ENCODE data around the gene NPR2.

DNA sequence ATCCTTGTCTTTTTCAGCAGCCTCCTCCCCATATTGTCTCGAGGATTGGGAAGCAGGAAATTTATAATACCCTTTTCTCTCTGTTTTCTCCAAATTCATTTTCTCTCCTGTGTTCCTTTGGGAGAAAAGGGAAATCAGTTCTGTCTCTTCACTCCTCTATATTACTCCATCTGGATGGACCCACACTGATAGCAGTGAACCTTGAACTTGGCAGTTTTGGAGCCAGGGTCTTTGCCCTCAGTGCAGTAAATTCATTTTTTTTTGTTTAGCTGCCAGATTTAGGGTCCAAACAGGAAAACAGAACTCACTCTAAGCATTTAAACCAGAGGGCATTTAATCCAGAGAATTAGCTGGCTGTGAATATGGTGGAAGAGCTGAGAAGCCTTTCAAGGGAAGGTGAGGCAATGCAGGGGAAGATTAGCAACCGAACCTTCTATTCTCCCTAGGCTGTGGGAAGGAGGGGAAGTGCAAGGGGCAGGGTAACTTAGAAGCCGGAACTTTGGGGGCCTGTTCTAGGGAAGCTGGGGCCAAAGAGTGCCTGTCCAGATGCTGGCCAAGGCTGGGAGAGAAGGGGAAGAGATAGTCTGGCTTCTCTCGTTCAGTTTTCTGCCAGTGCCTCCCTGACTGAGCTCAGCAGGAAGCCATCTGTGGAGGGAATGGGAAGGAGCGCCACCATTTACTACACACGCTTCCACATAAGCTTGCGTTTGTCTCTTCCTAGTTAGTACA lies 16.3 kb upstream of the NPR2 start:
- TF ChIP-seq, protein P1, sequence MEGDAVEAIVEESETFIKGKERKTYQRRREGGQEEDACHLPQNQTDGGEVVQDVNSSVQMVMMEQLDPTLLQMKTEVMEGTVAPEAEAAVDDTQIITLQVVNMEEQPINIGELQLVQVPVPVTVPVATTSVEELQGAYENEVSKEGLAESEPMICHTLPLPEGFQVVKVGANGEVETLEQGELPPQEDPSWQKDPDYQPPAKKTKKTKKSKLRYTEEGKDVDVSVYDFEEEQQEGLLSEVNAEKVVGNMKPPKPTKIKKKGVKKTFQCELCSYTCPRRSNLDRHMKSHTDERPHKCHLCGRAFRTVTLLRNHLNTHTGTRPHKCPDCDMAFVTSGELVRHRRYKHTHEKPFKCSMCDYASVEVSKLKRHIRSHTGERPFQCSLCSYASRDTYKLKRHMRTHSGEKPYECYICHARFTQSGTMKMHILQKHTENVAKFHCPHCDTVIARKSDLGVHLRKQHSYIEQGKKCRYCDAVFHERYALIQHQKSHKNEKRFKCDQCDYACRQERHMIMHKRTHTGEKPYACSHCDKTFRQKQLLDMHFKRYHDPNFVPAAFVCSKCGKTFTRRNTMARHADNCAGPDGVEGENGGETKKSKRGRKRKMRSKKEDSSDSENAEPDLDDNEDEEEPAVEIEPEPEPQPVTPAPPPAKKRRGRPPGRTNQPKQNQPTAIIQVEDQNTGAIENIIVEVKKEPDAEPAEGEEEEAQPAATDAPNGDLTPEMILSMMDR (IDR thresholded peaks at IDR 0.05), result no peak
- TF ChIP-seq POLR2A (IDR thresholded peaks at IDR 0.05), result no peak
- no peak for TF ChIP-seq EP300 (IDR thresholded peaks at IDR 0.05; ENCODE audit: low read depth)

Measured in transverse colon (tissue), 3 donors.